Erythroblast (primary cell): ENCODE measurements around the gene AMPH.

Experiments
- GATA1 ChIP-seq: IDR thresholded peaks from 2 replicates; pipeline ENCODE4 v1.6.1; 2011; ENCODE audit warnings: low read depth, mild to moderate bottlenecking, control low read depth, low read length, moderate library complexity
- POLR2A ChIP-seq: IDR thresholded peaks from 2 replicates; pipeline ENCODE4 v1.6.1; 2011; ENCODE audit warnings: mild to moderate bottlenecking, low read length

- TF ChIP-seq POLR2A, result no peak
- TF ChIP-seq GATA1, result no peak
Observed at GRCh38 chr7:38339953-38340819, 291.0 kb downstream of the AMPH start.
